HCT116 (cell line): ENCODE results near the gene RSPH6A. TPM values are rescaled to one million over a fixed set of nuclear protein-coding genes. Genes with fewer than 3 reads are reported as not detected.
A peak's percentile ranks its signal among the peaks of the same experiment; 100 is the strongest.

ENCODE experiments used
- ATAC-seq: fragments of 200-7000 bp; cut with Tn5 transposase; 2 replicates; pipeline ENCODE4 v1.9.1; 2020; ENCODE audit warnings: mild to moderate bottlenecking, moderate library complexity
- BruUV-seq: library from RNA; stranded (reverse); fragments of 400-500 nt; replicated peaks from 2 replicates; lab custom pipeline; 2021; lab: Mats Ljungman, UMichigan
- CTCF ChIA-PET: fragments of 300-600 bp; sonication (Branson Sonifier 250); formaldehyde crosslinking; loops from one replicate; lab custom pipeline; 2021; ENCODE audit warnings: antibody characterized with exemption; lab: Charles Lee
- POLR2A ChIA-PET: fragments of 300-600, 350-600 bp; sonication (Branson Sonifier 250); formaldehyde crosslinking; loops from one replicate; lab custom pipeline; 2021; ENCODE audit warnings: antibody characterized with exemption; lab: Charles Lee
- RAD21 ChIA-PET, 2 experiments: fragments of 300-600 bp; sonication (Branson Sonifier 250); formaldehyde crosslinking; loops; one replicate each; lab custom pipeline; 2023; ENCODE audit warnings: low total read pairs in 2 of 2; ENCODE audit not compliant: uncharacterized antibody in 2 of 2, unreplicated experiment in 2 of 2, low non-redundant PET in 1 of 2; lab: Charles Lee
- DNase-seq: peaks from one replicate; pipeline ENCODE4 v3.0.0-alpha.2; 2010; ENCODE audit warnings: low read depth, low spot score
- H2AFZ ChIP-seq: fragments of 200-600 bp; shearing (Covaris generic), sonication (generic); 2 replicates; pipeline ENCODE4 v1.6.1; 2017; ENCODE audit warnings: low read depth, mixed run types, mixed read lengths, antibody characterized with exemption, low read length; ENCODE audit not compliant: poor library complexity, severe bottlenecking
- H3K27ac ChIP-seq: 2 replicates; pipeline ENCODE4 v1.5.1; 2012; ENCODE audit warnings: low read depth, low read length
- H3K27me3 ChIP-seq: fragments of 200-600 bp; sonication (generic); 2 replicates; pipeline ENCODE4 v1.6.1; 2016; ENCODE audit warnings: mixed run types, low read length, mixed read lengths; ENCODE audit not compliant: insufficient read depth
- H3K36me3 ChIP-seq, 2 experiments: fragments of 200-500 bp in 1 of 2; fragments of 200-600 bp in 1 of 2; sonication (Bioruptor generic) in 1 of 2; sonication (generic) in 1 of 2; 2 replicates each; pipeline versions ENCODE4 v1.5.1 to v1.6.1; 2014 to 2016; ENCODE audit warnings: low read length in 2 of 2, inconsistent platforms in 1 of 2, mixed read lengths in 1 of 2, mixed run types in 1 of 2; ENCODE audit not compliant: insufficient read depth in 2 of 2, control insufficient read depth in 1 of 2
- H3K4me1 ChIP-seq, 2 experiments: fragments of 200-600 bp in 1 of 2; sonication (generic) in 1 of 2; 2 replicates each; pipeline versions ENCODE4 v1.5.1 to v1.6.1; 2012 to 2017; ENCODE audit warnings: low read length in 2 of 2, inconsistent platforms in 1 of 2, mild to moderate bottlenecking in 1 of 2, mixed read lengths in 1 of 2, mixed run types in 1 of 2, moderate library complexity in 1 of 2; ENCODE audit not compliant: insufficient read depth in 2 of 2, control insufficient read depth in 1 of 2
- H3K4me2 ChIP-seq: fragments of 200-600 bp; sonication (generic); 2 replicates; pipeline ENCODE4 v1.6.1; 2017; ENCODE audit warnings: mixed run types, low read length, mixed read lengths
- H3K4me3 ChIP-seq, 2 experiments: fragments of 200-600 bp in 1 of 2; sonication (generic) in 1 of 2; replicated peaks in 1 of 2; 2 replicates each; pipeline ENCODE4 v1.5.1; 2011 to 2016; ENCODE audit warnings: low read length in 2 of 2, control low read depth in 1 of 2, low read depth in 1 of 2, mild to moderate bottlenecking in 1 of 2, mixed read lengths in 1 of 2, mixed run types in 1 of 2
- H3K79me2 ChIP-seq: fragments of 200-600 bp; sonication (generic); 2 replicates; pipeline ENCODE4 v1.6.1; 2017; ENCODE audit warnings: mild to moderate bottlenecking, mixed run types, low read length, moderate library complexity, mixed read lengths; ENCODE audit not compliant: insufficient read depth
- H3K9ac ChIP-seq: fragments of 200-600 bp; sonication (generic); 2 replicates; pipeline ENCODE4 v1.6.1; 2016; ENCODE audit warnings: low read length, mixed read lengths
- H3K9me2 ChIP-seq: fragments of 200-600 bp; sonication (generic), shearing (Covaris generic); 2 replicates; pipeline ENCODE4 v1.6.1; 2017; ENCODE audit warnings: mixed run types, mild to moderate bottlenecking, moderate library complexity; ENCODE audit not compliant: insufficient read depth
- H3K9me3 ChIP-seq, 2 experiments: fragments of 200-500 bp in 1 of 2; fragments of 200-600 bp in 1 of 2; sonication (Bioruptor generic) in 1 of 2; sonication (generic) in 1 of 2; 2 replicates each; pipeline ENCODE4 v1.6.1; 2014 to 2017; ENCODE audit warnings: low read length in 2 of 2, mixed read lengths in 2 of 2, inconsistent platforms in 1 of 2, low read depth in 1 of 2, mild to moderate bottlenecking in 1 of 2, mixed run types in 1 of 2, moderate library complexity in 1 of 2; ENCODE audit not compliant: control insufficient read depth in 1 of 2, insufficient read depth in 1 of 2
- H4K20me1 ChIP-seq: fragments of 200-600 bp; sonication (generic), shearing (Covaris generic); 2 replicates; pipeline ENCODE4 v1.6.1; 2017; ENCODE audit warnings: mixed run types, mild to moderate bottlenecking, moderate library complexity; ENCODE audit not compliant: insufficient read depth
- EGR1 ChIP-seq: IDR thresholded peaks from 2 replicates; pipeline ENCODE4 v1.6.1; 2012; ENCODE audit warnings: low read depth
- ELF1 ChIP-seq: IDR thresholded peaks from 2 replicates; pipeline ENCODE4 v1.6.1; 2012; ENCODE audit warnings: low read depth, borderline replicate concordance
- JUND ChIP-seq: IDR thresholded peaks from 2 replicates; pipeline ENCODE4 v1.6.1; 2012
- POLR2A ChIP-seq: IDR thresholded peaks from 2 replicates; pipeline ENCODE4 v1.7.0; 2011; ENCODE audit warnings: borderline replicate concordance; ENCODE audit not compliant: insufficient read depth, insufficient read length; ENCODE audit errors: extremely low read depth
- POLR2AphosphoS5 ChIP-seq: IDR thresholded peaks from 2 replicates; pipeline ENCODE4 v1.6.1; 2011; ENCODE audit warnings: mild to moderate bottlenecking, low read depth, low read length, moderate library complexity
- SP1 ChIP-seq: IDR thresholded peaks from 2 replicates; pipeline ENCODE4 v1.6.1; 2012; ENCODE audit warnings: low read depth
- TCF7L2 ChIP-seq: IDR thresholded peaks from 2 replicates; pipeline ENCODE4 v1.7.0; 2011; ENCODE audit warnings: borderline replicate concordance, inconsistent platforms; ENCODE audit not compliant: insufficient read depth, insufficient read length; ENCODE audit errors: extremely low read depth
- intact Hi-C: fragments of 100-400 bp; cut with micrococcal nuclease; formaldehyde crosslinking; loops from 2 replicates; pipeline ENCODE4 v1.10.0; 2022
- total RNA-seq: library from RNA; stranded (reverse); gene quantifications from one replicate; pipeline ENCODE4 v1.2.1, GENCODE V29; 2021; ENCODE audit not compliant: unreplicated experiment
- TF ChIP-seq, protein P1 (sequence below), 3 experiments: fragments of 200-600 bp in 1 of 3; sonication (generic) in 1 of 3; IDR thresholded peaks in 2 of 3; conservative IDR thresholded peaks in 1 of 3; 2 replicates each; pipeline ENCODE4 v1.5.1; 2012 to 2017; ENCODE audit warnings: low read depth in 2 of 3, low read length in 2 of 3, antibody characterized with exemption in 1 of 3, borderline replicate concordance in 1 of 3, control low read depth in 1 of 3, mild to moderate bottlenecking in 1 of 3, mixed read lengths in 1 of 3, mixed run types in 1 of 3, moderate library complexity in 1 of 3; ENCODE audit not compliant: insufficient read depth in 1 of 3
- TF ChIP-seq, protein P2 (sequence below): IDR thresholded peaks from 2 replicates; pipeline ENCODE4 v1.6.1; 2012

The RSPH6A gene
- total RNA-seq, 1 experiment from 2014 or later, result 0.57 TPM

DNA sequence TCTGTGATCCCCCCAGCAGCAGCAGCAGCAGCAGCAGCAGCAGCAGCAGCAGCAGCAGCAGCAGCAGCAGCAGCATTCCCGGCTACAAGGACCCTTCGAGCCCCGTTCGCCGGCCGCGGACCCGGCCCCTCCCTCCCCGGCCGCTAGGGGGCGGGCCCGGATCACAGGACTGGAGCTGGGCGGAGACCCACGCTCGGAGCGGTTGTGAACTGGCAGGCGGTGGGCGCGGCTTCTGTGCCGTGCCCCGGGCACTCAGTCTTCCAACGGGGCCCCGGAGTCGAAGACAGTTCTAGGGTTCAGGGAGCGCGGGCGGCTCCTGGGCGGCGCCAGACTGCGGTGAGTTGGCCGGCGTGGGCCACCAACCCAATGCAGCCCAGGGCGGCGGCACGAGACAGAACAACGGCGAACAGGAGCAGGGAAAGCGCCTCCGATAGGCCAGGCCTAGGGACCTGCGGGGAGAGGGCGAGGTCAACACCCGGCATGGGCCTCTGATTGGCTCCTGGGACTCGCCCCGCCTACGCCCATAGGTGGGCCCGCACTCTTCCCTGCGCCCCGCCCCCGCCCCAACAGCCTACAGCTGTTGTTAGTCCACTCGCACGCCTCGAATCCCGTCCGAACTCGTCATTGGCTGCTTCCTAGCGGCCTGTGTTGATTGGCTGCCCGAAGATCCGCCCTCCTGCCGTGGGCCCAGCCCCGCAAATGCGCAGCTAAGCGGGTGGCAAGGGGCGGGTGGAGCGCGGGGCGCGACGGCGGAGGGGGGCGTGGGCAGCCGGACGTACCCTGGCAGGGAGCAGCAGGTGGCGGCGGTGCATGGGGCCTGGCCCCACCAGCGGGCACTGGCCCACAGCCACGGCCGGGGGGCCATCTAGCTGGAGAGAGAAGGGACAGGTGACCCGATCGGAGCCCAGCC, 44.7 kb downstream of the RSPH6A start (continued):
- TF ChIP-seq EGR1, result peak; percentile 91
- TF ChIP-seq ELF1, result no peak
- no peak; the same call in 1 of the 2 replicates for TF ChIP-seq JUND
- TF ChIP-seq SP1, result peak; percentile 91
- peak; percentile 62 for TF ChIP-seq POLR2AphosphoS5
- TF ChIP-seq TCF7L2, result peak; percentile 32
- TF ChIP-seq, all 23 proteins: peak for 9

DNA sequence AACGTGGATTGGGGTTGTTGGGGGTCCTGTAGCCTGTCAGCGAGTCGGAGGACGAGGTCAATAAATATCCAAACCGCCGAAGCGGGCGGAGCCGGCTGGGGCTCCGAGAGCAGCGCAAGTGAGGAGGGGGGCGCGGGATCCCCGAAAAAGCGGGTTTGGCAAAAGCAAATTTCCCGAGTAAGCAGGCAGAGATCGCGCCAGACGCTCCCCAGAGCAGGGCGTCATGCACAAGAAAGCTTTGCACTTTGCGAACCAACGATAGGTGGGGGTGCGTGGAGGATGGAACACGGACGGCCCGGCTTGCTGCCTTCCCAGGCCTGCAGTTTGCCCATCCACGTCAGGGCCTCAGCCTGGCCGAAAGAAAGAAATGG, 45.3 kb downstream of the RSPH6A start:
- intact Hi-C loops, result loop anchor here (1.0 to 10.0 kb wide), 6 partner anchors 9 to 675 kb away; partner anchors contain the start of genes FBXO46, PPP1R37 and QPCTL
- no peaks in the 10 kb centered on the region for H3K9me3 ChIP-seq
- H3K4me1 ChIP-seq, result peaks cover 14 to 43% of the 10 kb centered on the region in 2 experiments
- H3K79me2 ChIP-seq, result no peaks in the 10 kb centered on the region
- no peaks in the 10 kb centered on the region for H3K27me3 ChIP-seq
- H3K9me2 ChIP-seq, result no peaks in the 10 kb centered on the region
- ChIA-PET CTCF (interaction anchor here (0.6 to 4.2 kb wide), 29 partner anchors 9 to 1729 kb away, joined by 3 to 71 read pairs (median 7); partner anchors contain the start of genes DMPK, DMWD, FBXO46 and FOXA3), POLR2A (interaction anchor here (0.6 to 3.6 kb wide), 12 partner anchors 10 to 620 kb away, joined by 3 to 50 read pairs (median 6); partner anchors contain the start of gene DMPK), RAD21 (interaction anchor here (0.6 to 2.0 kb wide), 9 partner anchors 9 to 78 kb away, joined by 3 to 9 read pairs (median 5); partner anchors contain the start of genes DMPK (in 1 of the 2) and SNRPD2 (in 1 of the 2))
- TF ChIP-seq, protein P1, sequence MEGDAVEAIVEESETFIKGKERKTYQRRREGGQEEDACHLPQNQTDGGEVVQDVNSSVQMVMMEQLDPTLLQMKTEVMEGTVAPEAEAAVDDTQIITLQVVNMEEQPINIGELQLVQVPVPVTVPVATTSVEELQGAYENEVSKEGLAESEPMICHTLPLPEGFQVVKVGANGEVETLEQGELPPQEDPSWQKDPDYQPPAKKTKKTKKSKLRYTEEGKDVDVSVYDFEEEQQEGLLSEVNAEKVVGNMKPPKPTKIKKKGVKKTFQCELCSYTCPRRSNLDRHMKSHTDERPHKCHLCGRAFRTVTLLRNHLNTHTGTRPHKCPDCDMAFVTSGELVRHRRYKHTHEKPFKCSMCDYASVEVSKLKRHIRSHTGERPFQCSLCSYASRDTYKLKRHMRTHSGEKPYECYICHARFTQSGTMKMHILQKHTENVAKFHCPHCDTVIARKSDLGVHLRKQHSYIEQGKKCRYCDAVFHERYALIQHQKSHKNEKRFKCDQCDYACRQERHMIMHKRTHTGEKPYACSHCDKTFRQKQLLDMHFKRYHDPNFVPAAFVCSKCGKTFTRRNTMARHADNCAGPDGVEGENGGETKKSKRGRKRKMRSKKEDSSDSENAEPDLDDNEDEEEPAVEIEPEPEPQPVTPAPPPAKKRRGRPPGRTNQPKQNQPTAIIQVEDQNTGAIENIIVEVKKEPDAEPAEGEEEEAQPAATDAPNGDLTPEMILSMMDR (IDR thresholded peaks at IDR 0.05 in 2 of 3, conservative IDR thresholded peaks at IDR 0.05 in 1 of 3; ENCODE audit: borderline replicate concordance in 1 of 3, insufficient read depth in 1 of 3, low read depth in 2 of 3, low read length in 2 of 3), result no peak
- 0 out of 2 replicates have a peak, but pooled peaks have one; percentile 12 for TF ChIP-seq JUND
- TF ChIP-seq POLR2A, result peak; percentile 50
- TF ChIP-seq, protein P2, sequence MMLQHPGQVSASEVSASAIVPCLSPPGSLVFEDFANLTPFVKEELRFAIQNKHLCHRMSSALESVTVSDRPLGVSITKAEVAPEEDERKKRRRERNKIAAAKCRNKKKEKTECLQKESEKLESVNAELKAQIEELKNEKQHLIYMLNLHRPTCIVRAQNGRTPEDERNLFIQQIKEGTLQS, result no peak
- peak overlapping the region; percentile 94 for H3K27ac ChIP-seq
- DNase-seq, result no peak
- H4K20me1 ChIP-seq, result no peaks in the 10 kb centered on the region
- H3K36me3 ChIP-seq, result no peaks in the 10 kb centered on the region
- peak overlapping the region; percentile 58 for H3K9ac ChIP-seq
- H3K4me3 ChIP-seq, result peak overlapping the region; percentile 62 to 84
- no peak overlapping the region for H2AFZ ChIP-seq
- ATAC-seq, result no peak; the same call in 1 of the 2 replicates
- peak overlapping the region; percentile 92 for H3K4me2 ChIP-seq
- BruUV-seq, result no TSS peak
